ENCODE measurements around the gene GPR173.

Gene GPR173

DNA sequence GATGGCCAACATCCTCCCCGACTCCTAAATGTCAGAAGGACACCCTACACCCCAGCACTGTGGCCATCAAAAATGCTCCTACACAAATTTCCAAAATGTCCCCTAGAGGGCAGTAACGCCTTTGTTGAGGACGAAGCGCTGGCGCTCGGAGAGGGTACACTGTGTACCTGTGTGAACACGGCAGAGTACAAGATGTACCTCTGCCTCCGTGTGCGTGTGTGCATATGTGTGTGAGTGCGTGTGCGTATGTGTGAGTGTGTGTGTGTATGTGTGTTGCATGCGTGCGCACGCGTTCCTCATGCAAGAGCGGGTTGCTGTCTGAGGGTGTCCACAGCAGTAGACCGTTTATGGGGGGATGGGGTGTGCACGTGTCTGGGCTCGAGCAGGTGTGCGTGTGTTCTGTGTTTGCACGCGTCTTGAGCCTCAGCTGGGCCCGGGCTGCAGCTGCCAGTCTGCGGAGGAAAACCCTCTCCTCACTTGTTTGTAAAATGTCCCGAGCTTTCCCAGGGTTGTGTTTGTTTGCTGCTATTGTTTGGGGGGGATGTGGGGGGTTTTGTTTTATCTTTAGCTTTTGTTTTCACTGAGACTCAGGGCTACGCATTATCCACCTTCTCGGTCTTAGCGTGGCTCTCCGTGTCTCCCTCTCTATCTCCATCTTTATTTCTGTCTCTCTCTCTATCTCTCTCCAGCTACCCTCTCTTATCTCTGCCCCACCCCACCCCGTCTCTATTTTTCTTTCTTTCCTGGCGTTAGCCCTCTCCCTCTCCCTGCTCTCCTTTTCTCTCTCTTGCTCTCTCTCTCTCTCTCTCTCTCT lies 23.2 kb downstream of the GPR173 start:
- DNase-seq, result peak; percentile 45

DNA sequence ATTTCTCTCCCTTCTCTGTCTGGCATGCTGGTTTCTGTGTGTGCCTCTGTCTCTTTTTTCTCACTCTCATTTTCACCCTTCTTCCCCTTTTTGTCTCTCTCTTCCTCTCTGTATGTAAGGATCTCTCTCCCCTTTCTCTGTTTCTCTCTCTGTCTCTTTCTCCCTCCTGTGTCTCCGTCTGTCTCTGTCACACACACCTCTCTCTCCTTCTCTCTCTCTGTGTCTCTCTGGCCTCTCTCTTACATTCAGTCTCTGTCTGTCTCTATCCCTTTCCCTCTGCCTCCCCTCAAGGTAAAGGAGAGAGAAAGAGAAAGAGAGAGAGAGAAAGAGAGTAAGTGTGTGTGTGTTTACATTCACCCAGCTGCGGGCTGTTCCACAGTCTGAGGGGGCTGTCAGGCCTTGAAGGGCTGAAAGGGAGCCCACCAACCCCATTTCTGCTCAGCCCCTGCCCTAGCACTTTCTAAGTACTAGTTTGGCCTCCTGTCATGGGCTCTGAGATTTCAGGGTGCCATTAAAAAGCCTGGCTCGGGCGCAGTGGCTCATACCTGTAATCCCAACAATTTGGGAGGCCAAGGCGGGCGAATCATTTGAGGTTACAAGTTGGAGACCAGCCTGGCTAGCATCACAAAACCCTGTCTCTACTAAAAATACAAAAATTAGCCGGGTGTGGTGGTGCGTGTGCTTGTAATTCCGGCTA lies 24.0 kb downstream of the GPR173 start:
- no peak for DNase-seq

DNA sequence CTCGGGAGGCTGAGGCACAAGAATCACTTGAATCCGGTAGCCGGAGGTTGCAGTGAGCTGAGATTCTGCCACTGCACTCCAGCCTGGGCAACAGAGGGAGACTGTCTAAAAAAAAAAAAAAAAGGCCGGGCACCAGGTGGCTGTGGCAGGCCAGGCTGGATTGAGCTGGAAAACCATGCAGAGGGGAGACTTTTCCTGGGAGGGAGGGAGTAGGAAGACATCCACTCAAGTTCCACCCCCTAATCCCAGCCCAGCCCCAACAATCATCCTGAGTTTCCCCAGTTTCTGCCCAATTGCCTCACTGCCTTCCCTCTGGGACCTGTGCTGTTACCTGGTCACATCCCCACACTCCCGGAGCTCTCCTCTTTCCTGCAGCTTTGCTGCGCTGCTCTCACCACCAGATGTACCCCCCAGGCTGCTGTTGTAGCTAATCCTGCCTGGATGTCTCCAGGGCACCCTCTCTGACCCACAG lies 24.6 kb downstream of the GPR173 start:
- no peak for DNase-seq

DNA sequence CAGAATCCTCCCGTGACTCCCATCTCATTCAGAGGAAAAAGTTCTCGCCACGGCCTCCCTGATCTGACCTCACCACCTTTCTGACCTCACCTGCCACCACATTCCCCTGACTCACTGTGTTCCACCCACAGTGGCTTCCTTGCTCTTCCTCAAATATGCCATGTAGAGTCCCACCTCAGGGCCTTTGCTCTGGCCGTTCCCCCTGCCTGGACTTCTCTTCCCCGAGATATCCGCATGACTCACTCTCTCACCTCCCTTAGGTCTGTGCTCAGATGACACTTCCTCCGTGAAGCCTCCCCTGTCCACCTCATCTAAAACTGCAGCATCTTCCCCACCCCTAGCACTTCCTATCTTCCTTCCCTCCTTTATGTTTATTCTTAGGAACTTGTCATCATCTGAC lies 26.4 kb downstream of the GPR173 start:
- DNase-seq, result no peak

DNA sequence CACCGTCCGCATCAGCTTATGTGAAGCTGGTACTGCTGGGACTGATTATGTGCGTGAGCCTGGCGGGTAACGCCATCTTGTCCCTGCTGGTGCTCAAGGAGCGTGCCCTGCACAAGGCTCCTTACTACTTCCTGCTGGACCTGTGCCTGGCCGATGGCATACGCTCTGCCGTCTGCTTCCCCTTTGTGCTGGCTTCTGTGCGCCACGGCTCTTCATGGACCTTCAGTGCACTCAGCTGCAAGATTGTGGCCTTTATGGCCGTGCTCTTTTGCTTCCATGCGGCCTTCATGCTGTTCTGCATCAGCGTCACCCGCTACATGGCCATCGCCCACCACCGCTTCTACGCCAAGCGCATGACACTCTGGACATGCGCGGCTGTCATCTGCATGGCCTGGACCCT lies 28.1 kb downstream of the GPR173 start:
- DNase-seq, result no peak

DNA sequence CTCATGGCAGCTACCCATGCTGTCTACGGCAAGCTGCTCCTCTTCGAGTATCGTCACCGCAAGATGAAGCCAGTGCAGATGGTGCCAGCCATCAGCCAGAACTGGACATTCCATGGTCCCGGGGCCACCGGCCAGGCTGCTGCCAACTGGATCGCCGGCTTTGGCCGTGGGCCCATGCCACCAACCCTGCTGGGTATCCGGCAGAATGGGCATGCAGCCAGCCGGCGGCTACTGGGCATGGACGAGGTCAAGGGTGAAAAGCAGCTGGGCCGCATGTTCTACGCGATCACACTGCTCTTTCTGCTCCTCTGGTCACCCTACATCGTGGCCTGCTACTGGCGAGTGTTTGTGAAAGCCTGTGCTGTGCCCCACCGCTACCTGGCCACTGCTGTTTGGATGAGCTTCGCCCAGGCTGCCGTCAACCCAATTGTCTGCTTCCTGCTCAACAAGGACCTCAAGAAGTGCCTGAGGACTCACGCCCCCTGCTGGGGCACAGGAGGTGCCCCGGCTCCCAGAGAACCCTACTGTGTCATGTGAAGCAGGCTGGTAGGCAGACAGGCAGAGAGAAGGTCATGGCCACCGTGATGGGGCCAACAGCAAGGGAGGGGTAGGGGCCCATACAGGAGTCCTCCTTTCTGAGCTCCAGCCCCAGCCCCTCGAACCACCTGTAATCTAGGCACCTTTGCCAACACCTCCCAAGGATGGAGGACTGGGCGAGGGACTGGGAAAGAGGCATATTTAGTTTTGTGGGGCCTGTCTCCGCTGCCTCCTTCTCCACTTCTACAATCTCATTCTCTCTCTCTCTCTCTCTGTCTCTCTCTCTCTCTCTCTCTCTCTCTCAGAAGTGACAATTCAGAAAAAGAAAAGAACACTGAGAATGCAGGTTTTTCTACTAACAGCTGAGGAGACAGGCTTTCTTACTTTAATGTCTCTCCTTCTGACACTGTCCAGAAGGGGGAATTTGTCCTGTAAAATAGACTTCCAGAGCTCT lies 28.9 kb downstream of the GPR173 start:
- DNase-seq, result no peak

DNA sequence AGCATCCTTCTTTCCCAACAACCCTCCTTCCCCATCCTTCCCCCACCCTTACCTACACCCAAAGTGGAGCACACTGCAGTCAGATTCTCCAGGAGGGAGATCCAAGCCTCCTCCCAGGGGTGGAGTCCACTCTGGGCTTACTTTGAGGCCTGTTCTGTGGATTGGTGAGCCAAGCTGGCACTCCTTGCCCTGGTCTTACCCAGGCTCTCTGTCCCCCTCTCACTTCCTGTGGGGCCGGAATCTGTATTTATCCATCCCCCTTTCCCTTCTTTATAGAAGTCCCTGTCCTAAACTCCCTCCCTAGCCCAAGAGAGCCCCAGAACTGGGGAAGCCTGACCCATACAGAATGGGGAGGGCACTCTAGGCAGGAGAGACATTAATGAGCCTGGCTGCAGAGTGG lies 30.4 kb downstream of the GPR173 start:
- DNase-seq, result no peak

DNA sequence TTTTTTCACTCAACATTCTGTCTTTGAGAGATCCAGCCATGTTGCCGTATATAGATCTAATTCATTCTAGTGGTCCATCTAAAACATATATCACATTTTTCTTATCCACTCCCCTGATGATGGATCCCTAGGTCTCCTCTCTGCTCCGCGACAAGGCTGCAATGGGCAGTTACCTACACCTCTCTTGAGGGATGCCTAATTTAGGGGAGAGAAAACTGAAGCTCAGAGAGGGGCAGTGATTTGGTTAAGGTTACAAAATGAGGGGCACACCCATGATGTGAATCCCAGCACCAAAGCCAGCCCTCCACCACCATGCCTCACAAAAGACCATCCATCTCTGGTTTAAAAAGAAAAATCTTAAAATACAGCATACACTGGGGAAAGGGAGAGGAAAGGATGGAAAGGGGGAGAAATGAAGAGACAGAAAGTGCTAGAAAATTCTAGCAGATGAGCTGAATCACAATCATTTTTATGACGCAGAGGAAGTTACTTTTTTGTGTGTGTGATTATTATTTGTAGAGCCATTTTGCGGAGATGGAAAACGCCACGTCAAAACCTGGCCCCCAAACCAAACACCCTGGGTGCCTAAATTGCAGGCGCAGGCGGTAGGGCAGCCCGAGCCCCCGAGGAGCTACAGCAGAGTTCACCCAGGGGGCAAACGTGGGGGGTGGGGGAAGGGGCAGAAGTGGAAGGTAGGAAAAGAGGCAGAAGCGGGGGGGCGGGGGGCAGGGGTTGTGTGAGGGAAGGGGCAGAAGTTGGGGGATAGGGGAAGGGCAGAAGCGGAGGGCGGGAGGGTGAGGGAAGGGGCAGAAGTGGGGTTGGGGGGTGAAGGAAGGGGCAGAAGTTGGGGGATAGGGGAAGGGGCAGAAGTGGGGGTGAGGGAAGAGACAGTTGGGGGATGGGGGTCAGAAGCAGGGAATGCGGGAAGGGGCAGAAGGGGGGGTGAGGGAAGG lies 32.3 kb downstream of the GPR173 start:
- no peak for DNase-seq

DNA sequence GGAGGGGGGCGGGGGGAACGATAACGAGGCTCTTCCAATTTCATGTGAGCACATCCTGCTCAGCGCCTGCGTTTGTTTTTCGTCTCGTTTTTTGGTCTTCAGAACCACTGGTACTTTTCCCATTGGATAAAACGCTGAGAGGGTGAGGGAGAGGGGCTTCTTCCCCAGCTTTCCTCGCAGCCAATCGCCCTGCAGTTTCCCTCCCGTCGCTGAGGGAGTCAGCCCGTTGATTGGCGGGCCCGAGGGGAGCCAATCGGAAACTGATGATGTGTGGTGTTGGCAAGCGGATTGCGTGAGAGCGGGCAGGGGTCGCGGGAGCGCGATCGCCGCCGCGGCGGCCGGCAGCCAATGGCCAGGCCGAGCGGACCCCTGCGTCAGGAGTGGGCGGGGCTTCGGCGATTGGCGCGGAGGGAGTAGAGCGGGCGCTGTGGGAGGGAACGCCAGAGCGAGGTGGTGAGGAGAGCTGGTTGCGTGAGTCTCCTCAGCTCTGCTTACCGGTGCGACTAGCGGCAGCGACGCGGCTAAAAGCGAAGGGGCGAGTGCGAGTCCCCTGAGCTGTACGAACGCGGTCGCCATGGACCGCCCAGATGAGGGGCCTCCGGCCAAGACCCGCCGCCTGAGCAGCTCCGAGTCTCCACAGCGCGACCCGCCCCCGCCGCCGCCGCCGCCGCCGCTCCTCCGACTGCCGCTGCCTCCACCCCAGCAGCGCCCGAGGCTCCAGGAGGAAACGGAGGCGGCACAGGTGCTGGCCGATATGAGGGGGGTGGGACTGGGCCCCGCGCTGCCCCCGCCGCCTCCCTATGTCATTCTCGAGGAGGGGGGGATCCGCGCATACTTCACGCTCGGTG lies 33.6 kb downstream of the GPR173 start, which contains the start of gene TSPYL2:
TSS of gene TSPYL2 (plus strand) at position 443 of the 848 bp plus-strand sequence. CDS start at position 575, 132 bp downstream.
- peak; percentile 83 for DNase-seq

DNA sequence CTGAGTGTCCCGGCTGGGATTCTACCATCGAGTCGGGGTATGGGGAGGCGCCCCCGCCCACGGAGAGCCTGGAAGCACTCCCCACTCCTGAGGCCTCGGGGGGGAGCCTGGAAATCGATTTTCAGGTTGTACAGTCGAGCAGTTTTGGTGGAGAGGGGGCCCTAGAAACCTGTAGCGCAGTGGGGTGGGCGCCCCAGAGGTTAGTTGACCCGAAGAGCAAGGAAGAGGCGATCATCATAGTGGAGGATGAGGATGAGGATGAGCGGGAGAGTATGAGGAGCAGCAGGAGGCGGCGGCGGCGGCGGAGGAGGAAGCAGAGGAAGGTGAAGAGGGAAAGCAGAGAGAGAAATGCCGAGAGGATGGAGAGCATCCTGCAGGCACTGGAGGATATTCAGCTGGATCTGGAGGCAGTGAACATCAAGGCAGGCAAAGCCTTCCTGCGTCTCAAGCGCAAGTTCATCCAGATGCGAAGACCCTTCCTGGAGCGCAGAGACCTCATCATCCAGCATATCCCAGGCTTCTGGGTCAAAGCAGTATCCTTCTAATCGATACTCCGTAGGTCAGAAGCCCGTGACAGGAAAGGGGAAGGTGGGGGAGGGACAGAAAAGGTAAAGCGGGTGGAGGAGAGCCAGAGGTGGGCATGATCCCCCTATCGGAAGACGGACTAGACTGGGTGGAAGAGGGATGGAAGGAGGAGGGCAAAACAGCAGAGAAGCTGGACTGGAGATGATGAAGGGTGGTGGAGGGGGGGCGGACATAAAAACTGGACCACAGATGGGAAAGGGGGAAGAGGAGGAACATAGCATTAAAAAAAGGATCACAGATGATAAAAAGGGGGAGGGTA lies 34.4 kb downstream of the GPR173 start:
- no peak for DNase-seq

DNA sequence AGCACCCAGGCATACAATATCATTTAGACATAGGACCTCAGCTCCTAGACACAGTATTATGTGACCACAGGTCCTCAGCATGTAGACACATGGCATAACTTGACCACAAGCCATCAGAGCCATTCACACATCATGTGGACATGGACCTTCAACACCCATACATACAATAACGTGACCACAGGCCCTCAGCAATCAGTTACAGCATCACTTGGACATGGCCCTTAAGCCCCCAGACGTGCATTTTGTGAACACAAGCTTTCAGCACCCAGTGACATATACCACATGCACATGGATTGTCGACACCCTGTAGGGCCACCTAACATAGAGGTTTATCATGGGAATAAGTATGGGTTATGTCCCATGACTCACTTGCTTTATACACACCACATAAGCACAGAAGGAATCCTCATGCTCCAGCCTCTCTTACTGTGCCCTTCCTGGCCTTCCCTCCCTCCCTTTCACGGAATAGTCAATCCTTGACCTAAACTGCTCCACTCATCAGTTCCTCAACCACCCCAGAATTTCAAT lies 35.5 kb downstream of the GPR173 start:
- no peak for DNase-seq

DNA sequence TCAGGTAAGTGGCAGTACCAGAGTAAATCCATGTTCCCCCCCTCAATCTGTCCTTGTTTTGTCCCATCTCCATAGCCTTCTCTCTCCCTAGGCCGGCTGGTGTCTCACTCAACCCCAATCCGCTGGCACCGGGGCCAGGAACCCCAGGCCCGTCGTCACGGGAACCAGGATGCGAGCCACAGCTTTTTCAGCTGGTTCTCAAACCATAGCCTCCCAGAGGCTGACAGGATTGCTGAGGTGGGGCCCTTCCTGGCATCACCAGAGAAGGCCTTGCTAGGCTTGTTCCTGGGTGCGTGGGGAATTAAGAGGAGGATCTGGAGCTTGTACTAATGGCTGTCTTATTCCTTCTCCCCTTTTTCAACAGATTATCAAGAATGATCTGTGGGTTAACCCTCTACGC lies 36.3 kb downstream of the GPR173 start:
- no peak for DNase-seq

DNA sequence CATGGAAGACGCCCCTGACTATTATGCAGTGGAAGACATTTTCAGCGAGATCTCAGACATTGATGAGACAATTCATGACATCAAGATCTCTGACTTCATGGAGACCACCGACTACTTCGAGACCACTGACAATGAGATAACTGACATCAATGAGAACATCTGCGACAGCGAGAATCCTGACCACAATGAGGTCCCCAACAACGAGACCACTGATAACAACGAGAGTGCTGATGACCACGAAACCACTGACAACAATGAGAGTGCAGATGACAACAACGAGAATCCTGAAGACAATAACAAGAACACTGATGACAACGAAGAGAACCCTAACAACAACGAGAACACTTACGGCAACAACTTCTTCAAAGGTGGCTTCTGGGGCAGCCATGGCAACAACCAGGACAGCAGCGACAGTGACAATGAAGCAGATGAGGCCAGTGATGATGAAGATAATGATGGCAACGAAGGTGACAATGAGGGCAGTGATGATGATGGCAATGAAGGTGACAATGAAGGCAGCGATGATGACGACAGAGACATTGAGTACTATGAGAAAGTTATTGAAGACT lies 37.2 kb downstream of the GPR173 start:
- no peak for DNase-seq

DNA sequence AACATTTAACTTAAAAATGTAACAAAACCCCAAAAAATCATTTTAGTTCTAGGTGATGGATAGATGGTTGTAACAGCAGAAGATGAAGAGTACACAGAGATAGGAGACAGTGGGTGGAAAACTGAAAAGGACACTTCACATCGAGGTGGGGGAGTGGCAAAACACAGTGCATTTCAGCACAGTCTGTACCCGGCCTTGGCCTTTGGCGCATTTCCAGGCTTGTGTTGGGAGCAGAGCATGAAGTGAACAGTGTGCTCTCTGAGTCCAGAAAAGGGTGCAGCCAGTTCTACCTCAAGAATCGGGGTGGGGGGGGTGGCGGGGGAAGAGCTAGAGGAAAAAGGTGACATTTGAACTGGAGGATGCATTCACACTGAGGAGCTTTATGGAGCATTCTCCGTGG lies 37.9 kb downstream of the GPR173 start:
- DNase-seq, result no peak

DNA sequence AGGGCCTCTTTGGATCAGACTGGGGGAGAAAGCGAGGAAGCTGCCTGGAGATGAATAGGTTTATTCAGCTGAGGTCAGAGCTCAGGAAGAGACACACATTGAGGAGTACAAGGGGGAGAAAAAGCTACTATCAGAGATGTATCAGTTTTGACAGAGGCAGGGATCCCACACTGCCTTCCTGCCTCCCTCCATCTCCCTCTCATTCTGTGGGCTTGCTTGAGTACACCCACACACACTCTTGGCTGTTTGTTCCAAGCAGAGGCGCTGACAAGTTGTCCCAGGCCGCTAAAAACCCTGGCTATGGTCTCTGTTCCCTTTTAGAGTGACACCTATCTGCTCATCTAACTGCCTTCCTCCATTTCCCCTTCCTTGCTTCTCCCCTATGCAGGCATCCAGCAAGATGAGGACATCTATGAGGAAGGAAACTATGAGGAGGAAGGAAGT lies 38.8 kb downstream of the GPR173 start:
- no peak for DNase-seq

DNA sequence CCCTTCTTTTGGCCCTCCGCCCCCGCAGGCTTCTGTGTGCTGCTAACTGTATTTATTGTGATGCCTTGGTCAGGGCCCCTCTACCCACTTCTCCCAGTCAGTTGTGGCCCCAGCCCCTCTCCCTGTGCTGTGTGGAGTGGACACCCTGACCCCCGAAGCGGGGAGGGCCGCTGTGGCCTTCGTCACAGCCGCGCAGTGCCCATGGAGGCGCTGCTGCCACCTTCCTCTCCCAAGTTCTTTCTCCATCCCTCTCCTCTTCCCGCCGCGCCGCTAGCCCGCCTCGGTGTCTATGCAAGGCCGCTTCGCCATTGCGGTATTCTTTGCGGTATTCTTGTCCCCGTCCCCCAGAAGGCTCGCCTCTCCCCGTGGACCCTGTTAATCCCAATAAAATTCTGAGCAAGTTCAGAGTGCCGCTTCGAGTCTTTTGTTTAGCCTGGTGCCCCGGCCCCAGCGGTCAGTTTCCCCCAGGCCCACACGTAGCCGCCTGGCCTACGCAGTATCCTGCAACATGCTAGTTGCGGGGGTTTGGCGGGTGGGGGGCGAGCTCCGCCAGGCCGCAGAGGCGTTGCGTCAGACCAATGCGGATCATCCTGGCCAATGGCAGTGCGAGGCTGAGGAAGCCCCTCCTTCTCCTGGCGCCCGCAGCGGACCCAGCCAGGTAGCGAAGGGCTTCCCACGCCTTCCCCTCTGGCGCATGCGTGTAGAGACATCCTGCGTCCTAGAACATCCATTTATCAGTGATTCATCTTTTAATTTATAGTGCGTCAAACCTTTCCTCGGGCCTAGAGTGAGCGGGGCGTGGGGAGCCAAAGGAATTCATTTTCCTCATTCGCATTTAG lies 39.8 kb downstream of the GPR173 start:
- DNase-seq, result peak; percentile 70

DNA sequence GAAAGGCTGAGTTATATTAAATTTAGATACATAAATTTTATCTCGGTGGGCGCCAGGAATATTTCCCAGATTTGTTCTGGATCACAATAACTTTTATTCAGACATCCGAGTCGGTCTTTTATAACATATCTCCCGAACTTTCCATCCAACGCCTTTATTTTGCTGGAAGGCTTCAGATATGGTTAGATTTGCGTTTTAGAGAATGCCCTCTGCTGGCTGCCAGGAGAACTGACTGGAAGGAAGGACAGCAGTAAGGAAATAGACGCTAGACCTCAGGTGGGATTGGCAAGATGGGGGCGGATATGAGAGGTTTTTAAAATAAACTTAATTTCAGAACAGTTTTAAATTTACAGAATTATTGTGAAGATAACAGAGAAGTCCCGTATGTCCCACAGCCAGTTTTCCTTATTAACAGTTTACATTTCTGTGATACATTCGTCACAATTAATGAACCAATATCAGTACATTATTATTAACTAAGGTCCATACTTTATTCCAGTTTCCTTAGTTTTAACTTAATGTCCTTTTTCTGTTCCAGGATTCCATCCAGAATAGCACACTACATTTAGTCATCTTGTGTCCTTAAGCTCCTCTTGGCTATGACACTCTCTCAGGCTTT lies 40.7 kb downstream of the GPR173 start:
- DNase-seq, result no peak

DNA sequence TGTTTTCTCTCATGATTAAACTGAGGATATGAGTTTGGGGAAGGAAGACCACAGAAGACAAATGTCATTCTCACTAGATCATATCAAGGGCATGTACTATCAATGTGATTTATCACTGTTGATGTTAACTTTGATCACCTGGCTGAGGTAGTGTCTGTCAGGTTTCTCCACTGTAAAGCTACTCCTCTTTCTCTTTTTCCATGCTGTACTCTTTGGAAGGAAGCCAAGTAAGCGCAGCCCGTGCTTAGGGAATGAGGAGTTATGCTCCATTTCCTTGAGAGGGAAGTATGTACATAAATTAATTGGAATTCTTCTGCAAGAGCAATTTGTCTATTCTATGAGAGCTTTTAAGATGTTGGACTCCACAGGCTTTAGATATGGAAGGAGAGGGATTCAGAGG lies 41.3 kb downstream of the GPR173 start:
- DNase-seq, result no peak
